Mesothelial cell of epicardium (in vitro differentiated cells): Measurements from ENCODE around the gene CENPB. TPM values are rescaled to one million over a fixed set of nuclear protein-coding genes. Genes with fewer than 3 reads are reported as not detected.

ENCODE experiments used
- DNase-seq, 2 experiments: peaks; one replicate each; pipeline ENCODE4 v3.0.0; 2021; ENCODE audit warnings: low spot score in 2 of 2; ENCODE audit not compliant: unreplicated experiment in 2 of 2
- H3K27ac Mint-ChIP-seq: 2 replicates; pipeline ENCODE4 v1.8.0; 2021; ENCODE audit warnings: mixed read lengths
- H3K27me3 Mint-ChIP-seq: 2 replicates; pipeline ENCODE4 v1.8.0; 2021; ENCODE audit warnings: low read depth, mixed read lengths
- H3K36me3 Mint-ChIP-seq: 2 replicates; pipeline ENCODE4 v1.8.0; 2021; ENCODE audit warnings: mixed read lengths
- H3K4me1 Mint-ChIP-seq: 2 replicates; pipeline ENCODE4 v1.8.0; 2021; ENCODE audit warnings: mixed read lengths
- H3K4me3 Mint-ChIP-seq: 2 replicates; pipeline ENCODE4 v1.8.0; 2021; ENCODE audit warnings: mild to moderate bottlenecking, moderate library complexity, mixed read lengths
- H3K9me3 Mint-ChIP-seq: 2 replicates; pipeline ENCODE4 v1.8.0; 2021; ENCODE audit warnings: mixed read lengths
- CTCF ChIP-seq: fragments of 200-600 bp; sonication (generic); IDR thresholded peaks from one replicate; pipeline ENCODE4 v1.5.0; 2021; ENCODE audit warnings: antibody characterized with exemption; ENCODE audit not compliant: unreplicated experiment
- total RNA-seq: library from RNA; stranded (reverse); gene quantifications from 3 replicates; pipeline ENCODE4 v1.2.1, GENCODE V29; 2021

The CENPB gene
- total RNA-seq, 1 donor from 2014 or later = 63.0 TPM

GRCh38 chr20:3744806-3745685 lies 41.5 kb downstream of the CENPB start:
- TF ChIP-seq CTCF = no peak
- peaks cover 65% of the 10 kb centered on the region for H3K27me3 Mint-ChIP-seq
- peaks cover 9% of the 10 kb centered on the region for H3K36me3 Mint-ChIP-seq
- peak in 1 of 2 experiments; percentile 60 for DNase-seq
- no peak overlapping the region for H3K27ac Mint-ChIP-seq
- H3K9me3 Mint-ChIP-seq = no peaks in the 10 kb centered on the region
- peaks cover 9% of the 10 kb centered on the region for H3K4me1 Mint-ChIP-seq
- H3K4me3 Mint-ChIP-seq = peak overlapping the region; percentile 53

- no peak for DNase-seq
- H3K9me3 Mint-ChIP-seq = no peaks in the 10 kb centered on the region
- peaks cover 10% of the 10 kb centered on the region for H3K4me1 Mint-ChIP-seq
- TF ChIP-seq CTCF = no peak
- no peak overlapping the region for H3K27ac Mint-ChIP-seq
- no peak overlapping the region for H3K4me3 Mint-ChIP-seq
- H3K36me3 Mint-ChIP-seq = peaks cover 9% of the 10 kb centered on the region
- peaks cover 56% of the 10 kb centered on the region for H3K27me3 Mint-ChIP-seq
Measured at GRCh38 chr20:3744037-3744436, 42.5 kb downstream of the CENPB start.

- peaks cover 48% of the 10 kb centered on the region for H3K27me3 Mint-ChIP-seq
- H3K27ac Mint-ChIP-seq = no peak overlapping the region
- DNase-seq = no peak
- H3K9me3 Mint-ChIP-seq = no peaks in the 10 kb centered on the region
- H3K36me3 Mint-ChIP-seq = peaks cover 9% of the 10 kb centered on the region
- H3K4me3 Mint-ChIP-seq = no peak overlapping the region
- TF ChIP-seq CTCF = no peak
- H3K4me1 Mint-ChIP-seq = peaks cover 10% of the 10 kb centered on the region
Measured at GRCh38 chr20:3743251-3743650, 43.3 kb downstream of the CENPB start.

- Mint-ChIP-seq H3K27me3 (peaks cover 35% of the 10 kb centered on the region), H3K4me1 (peaks cover 10% of the 10 kb centered on the region), H3K27ac (no peak overlapping the region), H3K4me3 (no peak overlapping the region), H3K36me3 (peaks cover 9% of the 10 kb centered on the region), H3K9me3 (no peaks in the 10 kb centered on the region)
- no peak for DNase-seq
- no peak for TF ChIP-seq CTCF
Measured at GRCh38 chr20:3741836-3742458, 44.6 kb downstream of the CENPB start.

- no peak overlapping the region for H3K4me3 Mint-ChIP-seq
- peaks cover 9% of the 10 kb centered on the region for H3K36me3 Mint-ChIP-seq
Measured at GRCh38 chr20:3740615-3741301, 45.8 kb downstream of the CENPB start.

More at GRCh38 chr20:3740615-3741301, 45.8 kb downstream of the CENPB start:
- peaks cover 23% of the 10 kb centered on the region for H3K27me3 Mint-ChIP-seq
- no peak for TF ChIP-seq CTCF
- DNase-seq = no peak
- H3K4me1 Mint-ChIP-seq = peaks cover 10% of the 10 kb centered on the region
- no peaks in the 10 kb centered on the region for H3K9me3 Mint-ChIP-seq
- H3K27ac Mint-ChIP-seq = peak overlapping the region; percentile 18
